HepG2 (cell line): ENCODE measurements around the gene CAMTA2. TPM values are rescaled to one million over a fixed set of nuclear protein-coding genes. Genes with fewer than 3 reads are reported as not detected.

ENCODE experiments used
- FOXK1 ChIP-seq: sonication (generic); formaldehyde crosslinking; IDR thresholded peaks from 2 replicates; pipeline ENCODE4 v1.4.0; 2020; ENCODE audit warnings: low read depth, missing genetic modification reagents, borderline replicate concordance
- LCORL ChIP-seq, 2 experiments: fragments of 450-650 bp in 1 of 2; sonication (generic) in 1 of 2; formaldehyde crosslinking in 1 of 2; IDR thresholded peaks; 2 replicates each; pipeline versions ENCODE4 v1.5.0 to v1.6.1; 2017 to 2020; ENCODE audit warnings: antibody characterized with exemption in 1 of 2, missing genetic modification reagents in 1 of 2
- MIER2 ChIP-seq: IDR thresholded peaks from 2 replicates; pipeline ENCODE4 v1.6.1; 2016; ENCODE audit warnings: missing biosample characterization, missing genetic modification reagents
- PHF5A ChIP-seq: IDR thresholded peaks from one replicate; pipeline ENCODE4 v1.6.1; 2018; ENCODE audit warnings: low read depth, missing genetic modification reagents; ENCODE audit not compliant: unreplicated experiment
- REPIN1 ChIP-seq: sonication (generic); formaldehyde crosslinking; IDR thresholded peaks from 2 replicates; pipeline ENCODE4 v1.8.0; 2022; ENCODE audit warnings: missing genetic modification reagents, low read depth, mild to moderate bottlenecking, borderline replicate concordance
- SATB2 ChIP-seq: sonication (generic); formaldehyde crosslinking; IDR thresholded peaks from 2 replicates; pipeline ENCODE4 v1.5.0; 2020; ENCODE audit warnings: missing genetic modification reagents
- ZBTB20 ChIP-seq: sonication (generic); formaldehyde crosslinking; IDR thresholded peaks from 2 replicates; pipeline ENCODE4 v1.8.1; 2023; ENCODE audit warnings: missing genetic modification reagents, low read depth, mild to moderate bottlenecking, borderline replicate concordance
- ZFP1 ChIP-seq: IDR thresholded peaks from 2 replicates; pipeline ENCODE4 v1.6.1; 2016
- ZFP62 ChIP-seq: sonication (generic); formaldehyde crosslinking; IDR thresholded peaks from 2 replicates; pipeline ENCODE4 v1.4.0; 2020; ENCODE audit warnings: missing genetic modification reagents
- ZMYM2 ChIP-seq: sonication (generic); formaldehyde crosslinking; IDR thresholded peaks from 2 replicates; pipeline ENCODE4 v1.8.0; 2022; ENCODE audit warnings: mild to moderate bottlenecking, missing genetic modification reagents
- ZNF260 ChIP-seq: sonication (generic); formaldehyde crosslinking; IDR thresholded peaks from 2 replicates; pipeline ENCODE4 v1.4.0; 2020; ENCODE audit warnings: missing genetic modification reagents, low read depth, mild to moderate bottlenecking, borderline replicate concordance
- polyA plus RNA-seq, 8 experiments: library from polyadenylated mRNA; depleted of rRNA in 3 of 8; stranded (reverse) in 7 of 8; unstranded in 1 of 8; fragments of >200 nt; fragmentation: Illumina TruSeq in 4 of 8; extraction: Trizol in 4 of 8; gene quantifications; 2 replicates each; pipeline versions ENCODE4 v1.2.1 to v1.2.3, GENCODE V29; 2011 to 2016; ENCODE audit warnings: low read depth in 4 of 8, missing spikeins in 1 of 8, mixed read lengths in 1 of 8; ENCODE audit not compliant: insufficient read depth in 1 of 8
- total RNA-seq, 5 experiments: library from RNA; depleted of rRNA; stranded (reverse); fragments of >200 nt; fragmentation: Illumina TruSeq; extraction: Trizol; gene quantifications; 2 replicates each; pipeline ENCODE4 v1.2.3, GENCODE V29; 2016; ENCODE audit warnings: low read depth in 1 of 5
- TF ChIP-seq, protein P1 (sequence below): sonication (generic); formaldehyde crosslinking; IDR thresholded peaks from 2 replicates; pipeline ENCODE4; 2020; ENCODE audit warnings: missing genetic modification reagents, mild to moderate bottlenecking, borderline replicate concordance
- TF ChIP-seq, protein P2 (sequence below): sonication (generic); formaldehyde crosslinking; IDR thresholded peaks from 2 replicates; pipeline ENCODE4 v1.5.1; 2020; ENCODE audit warnings: missing genetic modification reagents, mild to moderate bottlenecking, borderline replicate concordance
- TF ChIP-seq, protein P3 (sequence below): sonication (generic); formaldehyde crosslinking; IDR thresholded peaks from 2 replicates; pipeline ENCODE4 v1.5.1; 2020; ENCODE audit warnings: mild to moderate bottlenecking, missing genetic modification reagents, moderate library complexity
- TF ChIP-seq, protein P4 (sequence below): sonication (generic); formaldehyde crosslinking; conservative IDR thresholded peaks from 2 replicates; pipeline ENCODE4 v1.8.0; 2022; ENCODE audit warnings: low read depth, missing genetic modification reagents
- TF ChIP-seq, protein P5 (sequence below): sonication (generic); formaldehyde crosslinking; IDR thresholded peaks from 2 replicates; pipeline ENCODE4 v1.4.0; 2020; ENCODE audit warnings: low read depth, mild to moderate bottlenecking, missing genetic modification reagents
- TF ChIP-seq, protein P6 (sequence below): sonication (generic); formaldehyde crosslinking; IDR thresholded peaks from 2 replicates; pipeline ENCODE4 v1.8.1; 2022; ENCODE audit warnings: low read depth, mild to moderate bottlenecking, missing genetic modification reagents

The CAMTA2 gene
- total and polyA plus RNA-seq, 2 of the 13 experiments (the other 11 are each of a cell fraction or from before 2014, with no cell fraction given) = 4.1 to 7.1 TPM

DNA sequence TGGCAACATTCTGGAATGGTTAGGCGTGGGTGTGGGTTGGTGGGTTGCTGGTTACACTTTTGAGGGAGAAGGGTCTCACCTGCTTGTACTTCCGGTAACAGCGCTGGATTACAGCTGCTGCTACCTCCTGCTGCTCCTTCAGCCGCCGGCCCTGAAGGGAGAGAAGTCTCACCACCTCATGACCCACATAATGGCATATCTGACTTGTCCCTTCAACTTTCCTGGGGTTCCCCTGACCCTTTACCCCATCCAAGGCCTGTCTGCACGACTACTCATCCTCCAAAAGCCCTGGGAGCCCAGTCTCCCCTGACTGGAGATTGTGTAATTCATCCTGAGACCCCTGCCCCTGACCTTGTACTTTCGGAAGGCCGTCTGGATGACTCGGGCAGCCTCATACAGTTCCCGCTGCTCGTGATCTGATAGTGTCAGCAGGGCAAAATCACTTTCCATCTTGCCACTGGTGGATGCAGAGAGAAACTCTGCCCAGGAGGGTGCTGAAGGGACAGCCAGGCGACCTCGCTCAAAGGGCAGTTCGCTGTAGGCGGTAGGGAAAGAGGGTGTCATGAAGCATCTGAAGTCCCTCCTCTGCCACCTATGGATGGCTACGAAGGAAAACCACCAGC lies 17.8 kb downstream of the CAMTA2 start (continued):
- TF ChIP-seq, protein P1, sequence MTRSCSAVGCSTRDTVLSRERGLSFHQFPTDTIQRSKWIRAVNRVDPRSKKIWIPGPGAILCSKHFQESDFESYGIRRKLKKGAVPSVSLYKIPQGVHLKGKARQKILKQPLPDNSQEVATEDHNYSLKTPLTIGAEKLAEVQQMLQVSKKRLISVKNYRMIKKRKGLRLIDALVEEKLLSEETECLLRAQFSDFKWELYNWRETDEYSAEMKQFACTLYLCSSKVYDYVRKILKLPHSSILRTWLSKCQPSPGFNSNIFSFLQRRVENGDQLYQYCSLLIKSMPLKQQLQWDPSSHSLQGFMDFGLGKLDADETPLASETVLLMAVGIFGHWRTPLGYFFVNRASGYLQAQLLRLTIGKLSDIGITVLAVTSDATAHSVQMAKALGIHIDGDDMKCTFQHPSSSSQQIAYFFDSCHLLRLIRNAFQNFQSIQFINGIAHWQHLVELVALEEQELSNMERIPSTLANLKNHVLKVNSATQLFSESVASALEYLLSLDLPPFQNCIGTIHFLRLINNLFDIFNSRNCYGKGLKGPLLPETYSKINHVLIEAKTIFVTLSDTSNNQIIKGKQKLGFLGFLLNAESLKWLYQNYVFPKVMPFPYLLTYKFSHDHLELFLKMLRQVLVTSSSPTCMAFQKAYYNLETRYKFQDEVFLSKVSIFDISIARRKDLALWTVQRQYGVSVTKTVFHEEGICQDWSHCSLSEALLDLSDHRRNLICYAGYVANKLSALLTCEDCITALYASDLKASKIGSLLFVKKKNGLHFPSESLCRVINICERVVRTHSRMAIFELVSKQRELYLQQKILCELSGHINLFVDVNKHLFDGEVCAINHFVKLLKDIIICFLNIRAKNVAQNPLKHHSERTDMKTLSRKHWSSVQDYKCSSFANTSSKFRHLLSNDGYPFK (CRISPR knock-in tag) = no peak
- TF ChIP-seq, protein P2, sequence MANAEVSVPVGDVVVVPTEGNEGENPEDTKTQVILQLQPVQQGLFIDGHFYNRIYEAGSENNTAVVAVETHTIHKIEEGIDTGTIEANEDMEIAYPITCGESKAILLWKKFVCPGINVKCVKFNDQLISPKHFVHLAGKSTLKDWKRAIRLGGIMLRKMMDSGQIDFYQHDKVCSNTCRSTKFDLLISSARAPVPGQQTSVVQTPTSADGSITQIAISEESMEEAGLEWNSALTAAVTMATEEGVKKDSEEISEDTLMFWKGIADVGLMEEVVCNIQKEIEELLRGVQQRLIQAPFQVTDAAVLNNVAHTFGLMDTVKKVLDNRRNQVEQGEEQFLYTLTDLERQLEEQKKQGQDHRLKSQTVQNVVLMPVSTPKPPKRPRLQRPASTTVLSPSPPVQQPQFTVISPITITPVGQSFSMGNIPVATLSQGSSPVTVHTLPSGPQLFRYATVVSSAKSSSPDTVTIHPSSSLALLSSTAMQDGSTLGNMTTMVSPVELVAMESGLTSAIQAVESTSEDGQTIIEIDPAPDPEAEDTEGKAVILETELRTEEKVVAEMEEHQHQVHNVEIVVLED = no peak
- TF ChIP-seq, protein P3, sequence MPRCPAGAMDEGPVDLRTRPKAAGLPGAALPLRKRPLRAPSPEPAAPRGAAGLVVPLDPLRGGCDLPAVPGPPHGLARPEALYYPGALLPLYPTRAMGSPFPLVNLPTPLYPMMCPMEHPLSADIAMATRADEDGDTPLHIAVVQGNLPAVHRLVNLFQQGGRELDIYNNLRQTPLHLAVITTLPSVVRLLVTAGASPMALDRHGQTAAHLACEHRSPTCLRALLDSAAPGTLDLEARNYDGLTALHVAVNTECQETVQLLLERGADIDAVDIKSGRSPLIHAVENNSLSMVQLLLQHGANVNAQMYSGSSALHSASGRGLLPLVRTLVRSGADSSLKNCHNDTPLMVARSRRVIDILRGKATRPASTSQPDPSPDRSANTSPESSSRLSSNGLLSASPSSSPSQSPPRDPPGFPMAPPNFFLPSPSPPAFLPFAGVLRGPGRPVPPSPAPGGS (CRISPR knock-in tag) = no peak
- TF ChIP-seq ZMYM2 (CRISPR knock-in tag) (no peak), REPIN1 (0 out of 2 replicates have a peak, but pooled peaks have one; percentile 32), ZFP62 (CRISPR knock-in tag) (no peak), LCORL (IDR thresholded peaks at IDR 0.05) (no peak), LCORL (CRISPR knock-in tag; IDR thresholded peaks at IDR 0.05) (peak; percentile 19; the same call in 1 of the 2 replicates), ZFP1 (CRISPR knock-in tag) (no peak), MIER2 (CRISPR knock-in tag) (peak; percentile 84), PHF5A (CRISPR knock-in tag) (no peak), SATB2 (no peak), FOXK1 (CRISPR knock-in tag) (no peak), ZBTB20 (no peak), ZNF260 (CRISPR knock-in tag) (no peak)
- TF ChIP-seq, protein P4, sequence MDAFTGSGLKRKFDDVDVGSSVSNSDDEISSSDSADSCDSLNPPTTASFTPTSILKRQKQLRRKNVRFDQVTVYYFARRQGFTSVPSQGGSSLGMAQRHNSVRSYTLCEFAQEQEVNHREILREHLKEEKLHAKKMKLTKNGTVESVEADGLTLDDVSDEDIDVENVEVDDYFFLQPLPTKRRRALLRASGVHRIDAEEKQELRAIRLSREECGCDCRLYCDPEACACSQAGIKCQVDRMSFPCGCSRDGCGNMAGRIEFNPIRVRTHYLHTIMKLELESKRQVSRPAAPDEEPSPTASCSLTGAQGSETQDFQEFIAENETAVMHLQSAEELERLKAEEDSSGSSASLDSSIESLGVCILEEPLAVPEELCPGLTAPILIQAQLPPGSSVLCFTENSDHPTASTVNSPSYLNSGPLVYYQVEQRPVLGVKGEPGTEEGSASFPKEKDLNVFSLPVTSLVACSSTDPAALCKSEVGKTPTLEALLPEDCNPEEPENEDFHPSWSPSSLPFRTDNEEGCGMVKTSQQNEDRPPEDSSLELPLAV = no peak
- TF ChIP-seq, protein P5, sequence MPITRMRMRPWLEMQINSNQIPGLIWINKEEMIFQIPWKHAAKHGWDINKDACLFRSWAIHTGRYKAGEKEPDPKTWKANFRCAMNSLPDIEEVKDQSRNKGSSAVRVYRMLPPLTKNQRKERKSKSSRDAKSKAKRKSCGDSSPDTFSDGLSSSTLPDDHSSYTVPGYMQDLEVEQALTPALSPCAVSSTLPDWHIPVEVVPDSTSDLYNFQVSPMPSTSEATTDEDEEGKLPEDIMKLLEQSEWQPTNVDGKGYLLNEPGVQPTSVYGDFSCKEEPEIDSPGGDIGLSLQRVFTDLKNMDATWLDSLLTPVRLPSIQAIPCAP (CRISPR knock-in tag) = no peak
- TF ChIP-seq, protein P6, sequence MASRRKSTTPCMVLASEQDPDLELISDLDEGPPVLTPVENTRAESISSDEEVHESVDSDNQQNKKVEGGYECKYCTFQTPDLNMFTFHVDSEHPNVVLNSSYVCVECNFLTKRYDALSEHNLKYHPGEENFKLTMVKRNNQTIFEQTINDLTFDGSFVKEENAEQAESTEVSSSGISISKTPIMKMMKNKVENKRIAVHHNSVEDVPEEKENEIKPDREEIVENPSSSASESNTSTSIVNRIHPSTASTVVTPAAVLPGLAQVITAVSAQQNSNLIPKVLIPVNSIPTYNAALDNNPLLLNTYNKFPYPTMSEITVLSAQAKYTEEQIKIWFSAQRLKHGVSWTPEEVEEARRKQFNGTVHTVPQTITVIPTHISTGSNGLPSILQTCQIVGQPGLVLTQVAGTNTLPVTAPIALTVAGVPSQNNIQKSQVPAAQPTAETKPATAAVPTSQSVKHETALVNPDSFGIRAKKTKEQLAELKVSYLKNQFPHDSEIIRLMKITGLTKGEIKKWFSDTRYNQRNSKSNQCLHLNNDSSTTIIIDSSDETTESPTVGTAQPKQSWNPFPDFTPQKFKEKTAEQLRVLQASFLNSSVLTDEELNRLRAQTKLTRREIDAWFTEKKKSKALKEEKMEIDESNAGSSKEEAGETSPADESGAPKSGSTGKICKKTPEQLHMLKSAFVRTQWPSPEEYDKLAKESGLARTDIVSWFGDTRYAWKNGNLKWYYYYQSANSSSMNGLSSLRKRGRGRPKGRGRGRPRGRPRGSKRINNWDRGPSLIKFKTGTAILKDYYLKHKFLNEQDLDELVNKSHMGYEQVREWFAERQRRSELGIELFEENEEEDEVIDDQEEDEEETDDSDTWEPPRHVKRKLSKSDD = peak; percentile 41; the same call in 1 of the 2 replicates
